Adipocyte (in vitro differentiated cells): ENCODE data around the gene TSPEAR.

ENCODE experiments used
- DNase-seq: peaks from one replicate; pipeline ENCODE4 v3.0.0-alpha.2; 2015; ENCODE audit warnings: low read depth
- H3K27me3 ChIP-seq: replicated peaks from 2 replicates; pipeline ENCODE4 v1.7.0; 2013; ENCODE audit warnings: mild to moderate bottlenecking, low read length, moderate library complexity; ENCODE audit not compliant: control insufficient read depth, insufficient read depth
- H3K36me3 ChIP-seq: 2 replicates; pipeline ENCODE4 v1.7.0; 2013; ENCODE audit warnings: low read length, mild to moderate bottlenecking, moderate library complexity; ENCODE audit not compliant: control insufficient read depth, insufficient read depth, severe bottlenecking
- H3K4me1 ChIP-seq: 2 replicates; pipeline ENCODE4 v1.7.0; 2013; ENCODE audit warnings: mild to moderate bottlenecking, low read length, moderate library complexity; ENCODE audit not compliant: control insufficient read depth, insufficient read depth
- H3K4me3 ChIP-seq: 2 replicates; pipeline ENCODE4 v1.7.0; 2013; ENCODE audit warnings: mild to moderate bottlenecking, low read length, moderate library complexity
- H3K9ac ChIP-seq: 2 replicates; pipeline ENCODE4 v1.7.0; 2013; ENCODE audit warnings: mild to moderate bottlenecking, low read length, moderate library complexity
- H3K9me3 ChIP-seq: 2 replicates; pipeline ENCODE4 v1.7.0; 2013; ENCODE audit warnings: mild to moderate bottlenecking, low read length, moderate library complexity; ENCODE audit not compliant: control insufficient read depth

Gene TSPEAR

DNA sequence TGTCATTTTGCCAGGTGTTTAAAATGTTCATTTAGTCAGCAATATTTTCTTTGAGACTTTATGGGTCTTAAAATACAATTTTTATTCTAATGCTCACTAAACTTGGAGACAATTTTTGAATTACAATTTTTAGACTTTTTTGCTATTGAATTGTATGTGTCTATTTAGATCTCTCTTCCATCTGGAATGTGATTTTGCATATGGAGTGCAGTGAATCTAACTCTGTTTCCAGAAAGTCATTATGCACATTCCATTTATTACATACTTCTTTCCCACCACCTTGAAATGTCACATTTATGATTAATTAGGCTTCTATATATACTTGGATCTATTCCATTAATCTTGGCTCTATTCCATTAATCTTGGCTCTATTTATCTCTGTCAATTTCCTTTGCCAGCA, 5.6 kb upstream of the TSPEAR start:
- Histone ChIP-seq H3K9me3 (peaks cover 5% of the 10 kb centered on the region), H3K4me3 (no peak overlapping the region), H3K9ac (no peak overlapping the region), H3K27me3 (peaks cover 68% of the 10 kb centered on the region), H3K36me3 (no peaks in the 10 kb centered on the region), H3K4me1 (no peaks in the 10 kb centered on the region)
- DNase-seq, result no peak

DNA sequence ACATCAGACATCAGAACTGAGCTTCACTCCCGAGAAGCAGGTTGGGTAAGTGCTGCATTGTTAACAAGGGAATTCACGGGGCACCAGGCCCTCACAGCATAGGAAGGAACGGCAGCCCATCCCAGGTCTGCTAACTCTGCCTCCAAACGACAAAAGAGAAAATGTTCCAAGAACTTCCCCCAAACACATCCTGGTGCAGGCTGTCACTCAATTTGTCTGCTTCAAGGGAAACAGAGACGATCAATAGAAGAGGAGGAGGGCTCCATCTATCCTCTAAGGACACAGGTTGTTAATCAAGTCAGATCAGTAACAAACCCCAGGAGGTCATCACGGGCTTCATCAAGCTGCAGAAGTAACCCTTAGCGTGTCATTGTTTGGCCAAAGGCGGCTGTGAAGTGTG, 3.5 kb upstream of the TSPEAR start:
- H3K36me3 ChIP-seq, result no peaks in the 10 kb centered on the region

DNA sequence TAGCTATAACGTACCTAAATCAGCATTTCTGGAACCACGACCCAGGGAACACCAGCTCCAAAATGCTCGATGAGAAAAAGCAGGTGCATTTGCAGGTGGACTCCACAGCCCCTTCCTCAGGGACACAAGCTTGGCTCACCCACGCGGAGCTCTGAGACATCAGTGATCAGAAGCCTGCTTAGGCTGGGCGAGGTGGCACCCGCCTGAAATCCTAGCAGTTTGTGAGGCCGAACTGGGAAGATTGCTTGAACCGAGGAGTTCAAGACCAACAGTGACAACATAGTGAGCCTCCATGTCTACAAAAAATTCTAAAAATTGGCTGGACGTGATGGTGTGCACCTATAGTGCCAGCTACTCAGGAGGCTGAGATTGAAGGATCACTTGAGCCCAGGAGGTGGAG, 2.5 kb upstream of the TSPEAR start:
- no peak for DNase-seq
- H3K27me3 ChIP-seq, result peaks cover 72% of the 10 kb centered on the region
- no peak overlapping the region for H3K9ac ChIP-seq
- H3K9me3 ChIP-seq, result peaks cover 5% of the 10 kb centered on the region
- no peaks in the 10 kb centered on the region for H3K4me1 ChIP-seq
- no peaks in the 10 kb centered on the region for H3K36me3 ChIP-seq
- no peak overlapping the region for H3K4me3 ChIP-seq

More for the DNA sequence above, 3.5 kb upstream of the TSPEAR start:
- no peak for DNase-seq
- no peaks in the 10 kb centered on the region for H3K4me1 ChIP-seq
- H3K27me3 ChIP-seq, result peaks cover 73% of the 10 kb centered on the region
- H3K9ac ChIP-seq, result no peak overlapping the region
- peaks cover 5% of the 10 kb centered on the region for H3K9me3 ChIP-seq
- H3K4me3 ChIP-seq, result no peak overlapping the region

DNA sequence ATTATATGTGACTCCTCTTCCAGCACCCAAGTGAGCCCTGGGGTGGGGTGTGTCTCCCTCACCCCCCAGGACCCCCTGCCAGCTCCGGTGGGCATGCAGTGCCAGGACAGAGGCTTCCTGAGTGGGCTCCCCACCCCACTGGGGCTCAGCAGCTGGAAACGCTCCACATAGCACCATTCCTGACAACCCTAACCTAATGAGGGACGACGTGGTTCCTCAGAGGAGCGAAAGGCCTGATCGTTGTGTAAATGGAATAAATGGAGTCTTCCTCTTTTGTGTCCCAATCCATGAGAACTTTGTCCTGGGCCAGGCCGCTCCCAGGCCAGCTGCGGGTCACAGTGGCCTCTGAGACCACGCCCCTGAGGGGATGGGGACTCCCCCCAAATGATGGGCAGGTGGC, 1.8 kb upstream of the TSPEAR start:
- peaks cover 5% of the 10 kb centered on the region for H3K9me3 ChIP-seq
- no peak overlapping the region for H3K4me3 ChIP-seq
- peaks cover 72% of the 10 kb centered on the region for H3K27me3 ChIP-seq
- DNase-seq, result no peak
- no peaks in the 10 kb centered on the region for H3K36me3 ChIP-seq
- H3K4me1 ChIP-seq, result no peaks in the 10 kb centered on the region
- no peak overlapping the region for H3K9ac ChIP-seq

DNA sequence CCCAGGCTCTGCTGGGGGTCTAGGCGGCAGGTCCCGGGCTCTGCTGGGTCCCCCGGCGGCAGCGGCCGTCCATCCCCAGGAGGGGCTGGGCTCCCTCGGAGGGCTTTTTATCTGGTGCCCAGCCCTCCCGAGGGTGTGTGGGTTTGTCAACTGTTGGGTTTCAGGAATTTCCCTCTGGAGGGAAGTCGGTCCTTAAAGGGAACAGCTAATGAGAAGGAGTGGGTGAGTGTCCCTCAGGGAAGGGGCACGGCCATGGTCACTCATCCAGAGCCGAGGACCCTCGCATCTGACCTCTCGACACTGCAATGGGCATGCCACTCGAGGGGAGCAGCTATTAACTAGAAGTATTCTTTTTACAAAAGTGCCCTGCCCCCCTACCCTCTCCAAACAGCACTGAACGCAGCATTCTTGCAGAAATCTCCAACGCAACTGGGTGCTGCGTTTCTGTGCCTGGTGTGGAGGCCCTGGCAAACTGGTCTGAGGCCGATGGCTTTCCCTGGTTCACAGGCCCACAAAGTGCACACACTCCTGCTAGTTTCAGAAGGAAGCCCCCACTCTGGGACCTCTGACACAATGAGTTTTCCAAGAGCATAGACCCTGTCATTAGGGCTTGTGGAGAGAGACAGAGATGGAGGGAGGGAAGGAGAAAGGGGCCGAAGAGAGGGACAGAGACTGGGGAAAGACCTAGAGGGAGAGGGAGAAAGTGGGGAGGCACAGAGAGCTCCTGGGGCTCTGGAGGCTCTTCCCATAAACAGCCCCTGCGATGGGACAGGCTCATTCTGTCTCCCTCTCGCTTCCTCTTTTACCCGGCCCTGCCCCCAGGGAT, 1.0 kb upstream of the TSPEAR start:
- H3K9ac ChIP-seq, result no peak overlapping the region
- H3K4me1 ChIP-seq, result no peaks in the 10 kb centered on the region
- no peak for DNase-seq
- no peaks in the 10 kb centered on the region for H3K36me3 ChIP-seq
- no peak overlapping the region for H3K4me3 ChIP-seq
- H3K9me3 ChIP-seq, result peaks cover 5% of the 10 kb centered on the region
- H3K27me3 ChIP-seq, result peaks cover 72% of the 10 kb centered on the region

DNA sequence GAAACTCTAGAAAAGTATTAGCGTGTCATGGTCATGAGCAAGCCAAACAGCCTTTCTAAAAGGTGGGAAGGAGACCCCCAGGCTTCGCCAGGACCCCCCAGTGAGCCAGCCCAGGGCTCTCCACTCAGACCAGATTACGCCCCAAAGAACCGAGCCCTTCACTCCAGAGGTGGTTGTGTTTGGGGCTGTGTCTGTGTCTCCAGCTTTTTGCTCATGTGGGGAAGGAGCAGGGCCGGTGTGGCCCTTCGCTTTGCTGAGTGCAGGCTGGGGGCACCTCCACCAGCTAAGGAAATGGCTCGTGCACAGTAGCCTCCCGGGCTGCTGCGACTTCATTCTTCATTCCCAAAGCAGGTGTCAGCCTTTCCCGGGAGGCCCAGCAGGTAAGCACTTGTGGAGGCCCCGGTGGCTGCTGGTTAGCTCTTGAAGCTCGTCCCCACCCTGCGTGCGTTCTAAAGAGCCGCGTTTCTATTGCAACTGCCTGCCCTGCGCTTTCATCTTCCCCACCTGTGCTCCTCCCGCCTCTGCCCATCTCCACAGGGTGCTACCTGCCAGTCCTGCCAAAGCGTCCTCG, 531 bp downstream of the TSPEAR start:
- no peak for DNase-seq
- no peak overlapping the region for H3K4me3 ChIP-seq
- no peaks in the 10 kb centered on the region for H3K36me3 ChIP-seq
- peaks cover 80% of the 10 kb centered on the region for H3K27me3 ChIP-seq
- peaks cover under 1% of the 10 kb centered on the region for H3K9me3 ChIP-seq
- H3K4me1 ChIP-seq, result no peaks in the 10 kb centered on the region
- no peak overlapping the region for H3K9ac ChIP-seq

DNA sequence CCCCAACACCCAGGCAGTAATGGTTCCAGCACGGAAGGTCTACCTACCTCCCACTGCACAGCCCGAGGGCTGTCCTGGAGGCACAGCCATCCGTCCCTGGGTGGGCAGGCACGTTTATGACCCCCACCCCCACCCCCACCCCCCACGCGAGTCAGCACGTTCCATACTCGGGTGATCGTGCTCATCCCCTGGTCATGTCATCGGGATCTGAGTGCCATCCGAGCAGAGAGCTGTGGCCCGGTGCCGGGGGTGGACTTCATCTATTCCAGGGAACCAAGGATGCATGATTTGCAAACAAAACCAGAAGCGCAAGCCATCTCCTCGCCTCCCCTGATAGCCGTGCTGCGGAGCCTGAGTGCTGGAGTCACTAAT, 1.1 kb downstream of the TSPEAR start:
- Histone ChIP-seq H3K9ac (no peak overlapping the region), H3K9me3 (no peaks in the 10 kb centered on the region), H3K36me3 (no peaks in the 10 kb centered on the region), H3K4me1 (no peaks in the 10 kb centered on the region), H3K27me3 (peaks cover 74% of the 10 kb centered on the region), H3K4me3 (no peak overlapping the region)
- DNase-seq, result no peak

DNA sequence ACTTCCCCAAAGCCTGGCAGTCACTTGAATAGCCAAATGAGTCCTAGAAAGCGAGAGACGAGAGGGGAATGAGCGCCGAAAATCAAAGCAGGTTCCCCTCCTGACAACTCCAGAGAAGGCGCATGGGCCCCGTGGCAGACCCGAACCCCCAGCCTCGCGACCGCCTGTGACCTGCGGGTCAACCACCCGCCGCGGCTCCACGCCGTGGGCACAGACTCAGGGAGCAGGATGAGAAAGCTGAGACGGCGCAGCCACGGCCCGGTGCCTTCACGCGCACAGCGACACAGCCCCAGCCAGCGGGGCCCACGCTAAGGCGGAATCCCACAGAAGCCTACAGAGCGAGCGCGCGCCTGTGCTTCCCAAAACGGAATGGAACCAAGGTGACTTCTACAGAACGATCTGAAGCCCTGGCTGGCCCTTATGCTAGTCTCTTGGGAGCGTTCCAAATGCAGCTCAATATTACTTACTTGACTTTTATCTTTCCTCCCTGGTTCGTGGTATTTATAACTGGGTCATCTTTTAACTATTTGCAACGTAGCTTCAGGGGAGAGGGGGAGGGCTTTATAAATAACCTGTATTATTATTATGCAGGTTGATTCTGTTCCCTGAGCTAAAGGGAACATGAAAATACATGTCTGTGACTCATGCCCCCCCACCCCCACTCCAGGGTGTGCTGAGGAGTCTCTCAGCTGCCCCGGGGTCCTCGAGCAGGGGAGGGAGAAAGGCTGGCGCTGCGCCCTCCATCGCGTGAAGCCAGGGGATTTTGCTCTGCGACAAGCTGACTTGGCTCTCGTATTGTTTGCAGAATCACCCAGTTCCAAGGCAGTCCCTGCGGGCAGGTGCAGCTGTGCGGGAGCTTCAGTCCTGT, 1.7 kb downstream of the TSPEAR start:
- Histone ChIP-seq H3K36me3 (no peaks in the 10 kb centered on the region), H3K4me3 (no peak overlapping the region), H3K27me3 (peaks cover 72% of the 10 kb centered on the region), H3K4me1 (no peaks in the 10 kb centered on the region), H3K9ac (no peak overlapping the region), H3K9me3 (no peaks in the 10 kb centered on the region)
- DNase-seq, result peak; percentile 7

DNA sequence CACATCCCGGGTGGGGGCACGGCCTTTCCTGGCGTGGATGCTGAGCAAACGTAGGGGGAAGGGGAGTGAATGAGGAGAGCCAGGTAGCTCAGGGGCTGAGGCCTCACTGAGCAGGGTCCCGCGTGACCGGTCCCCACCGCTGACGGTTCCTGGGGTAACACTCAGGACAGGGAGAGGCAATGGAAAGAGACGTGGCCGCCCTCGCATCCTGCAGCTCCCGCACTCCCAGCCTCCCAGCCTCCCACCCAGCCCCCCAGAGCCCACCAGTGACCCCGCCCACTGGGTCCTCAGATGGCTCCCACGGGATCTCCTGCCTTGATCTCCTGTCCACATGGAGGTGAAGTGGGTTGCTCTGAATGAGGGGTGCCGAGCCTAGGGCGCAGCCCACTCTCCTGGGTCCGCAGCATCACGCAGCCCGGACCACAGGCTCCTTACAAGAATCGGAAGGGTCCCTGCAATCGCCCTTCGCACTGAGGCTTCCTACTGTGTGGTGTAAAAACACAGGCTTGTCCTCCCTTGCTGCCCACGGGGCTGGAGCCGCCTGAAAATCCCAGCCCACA, 2.4 kb downstream of the TSPEAR start:
- DNase-seq, result no peak
- H3K9me3 ChIP-seq, result no peaks in the 10 kb centered on the region
- peaks cover 75% of the 10 kb centered on the region for H3K27me3 ChIP-seq
- H3K9ac ChIP-seq, result no peak overlapping the region
- H3K36me3 ChIP-seq, result no peaks in the 10 kb centered on the region
- H3K4me3 ChIP-seq, result no peak overlapping the region
- no peaks in the 10 kb centered on the region for H3K4me1 ChIP-seq

DNA sequence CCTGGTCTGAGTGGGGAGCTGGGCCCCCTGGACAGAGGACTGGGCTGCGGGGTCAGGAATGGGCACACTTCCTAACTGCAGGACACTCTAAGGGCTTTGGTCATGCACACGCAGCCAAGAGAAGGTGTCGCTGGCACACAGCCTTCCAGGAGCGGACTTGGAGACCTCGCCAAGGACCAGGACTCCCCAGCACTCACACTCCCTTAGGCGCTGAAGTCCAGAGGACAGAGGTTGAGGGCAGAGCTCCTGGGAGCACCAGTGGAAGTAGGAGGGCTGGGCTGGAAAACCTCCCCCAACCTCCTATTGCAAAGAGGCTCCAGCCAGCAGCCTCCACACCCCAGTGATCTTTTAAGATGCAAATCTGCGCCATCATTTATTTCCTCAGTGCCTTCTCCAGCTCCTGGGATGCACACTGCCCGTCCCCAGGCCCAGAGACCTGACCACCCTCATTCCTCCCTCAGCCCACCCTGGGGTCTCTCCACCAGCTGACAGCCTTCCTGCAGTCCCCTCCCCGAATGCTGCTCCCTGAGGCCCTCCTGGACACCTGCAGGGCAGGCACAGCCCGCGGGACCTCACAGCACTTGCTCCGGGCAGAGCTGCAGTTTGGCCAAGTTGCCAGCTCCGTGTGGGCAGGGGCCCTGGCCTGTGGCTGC, 3.0 kb downstream of the TSPEAR start:
- Histone ChIP-seq H3K9me3 (no peaks in the 10 kb centered on the region), H3K27me3 (peaks cover 75% of the 10 kb centered on the region), H3K4me3 (no peak overlapping the region), H3K36me3 (no peaks in the 10 kb centered on the region), H3K4me1 (no peaks in the 10 kb centered on the region), H3K9ac (no peak overlapping the region)
- DNase-seq, result no peak
